GM18526 (cell line): ENCODE measurements around the gene TMEM271.

Experiments
- POLR2A ChIP-seq: IDR thresholded peaks from 3 replicates; pipeline ENCODE4 v1.6.1; 2011; ENCODE audit not compliant: insufficient read length; ENCODE audit errors: extremely low read depth

TMEM271 gene

DNA sequence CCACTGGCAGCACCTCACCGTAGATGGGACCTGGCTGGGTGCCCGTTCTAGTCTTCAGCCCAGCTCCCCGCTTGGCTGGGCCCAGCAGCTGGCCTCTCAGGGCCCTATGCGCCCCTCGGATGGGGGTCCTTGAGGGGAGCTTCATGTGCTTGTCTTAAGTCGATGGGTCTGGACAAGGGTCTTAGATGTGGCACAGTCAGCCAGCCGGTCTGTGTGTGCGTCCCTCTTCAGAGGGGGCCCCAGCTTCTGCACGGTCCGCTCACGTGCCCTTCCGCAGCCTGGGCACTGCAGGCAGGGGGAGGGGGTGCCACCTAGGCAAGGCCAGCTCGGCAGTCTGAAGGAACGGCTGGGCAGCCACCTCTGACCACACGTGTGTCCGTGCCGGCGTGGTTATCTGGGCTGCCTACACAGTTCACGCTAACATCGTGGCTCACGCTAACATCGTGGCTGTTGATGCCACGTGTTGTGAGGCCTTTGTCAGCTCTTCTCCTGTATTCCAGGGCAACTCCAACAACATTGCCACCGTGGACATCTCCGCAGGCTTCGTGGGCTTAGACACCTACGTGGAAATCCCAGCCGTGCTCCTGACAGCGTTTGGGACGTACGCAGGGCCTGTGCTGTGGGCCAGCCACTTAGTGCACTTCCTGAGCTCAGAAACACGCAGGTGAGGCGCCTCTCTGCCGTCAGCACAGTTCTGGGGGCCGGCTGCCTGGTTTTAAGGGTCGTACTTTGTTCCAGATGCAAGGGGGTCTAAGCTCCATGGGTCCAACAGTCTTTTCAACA lies 42.6 kb downstream of the TMEM271 start:
- TF ChIP-seq POLR2A, result no peak

DNA sequence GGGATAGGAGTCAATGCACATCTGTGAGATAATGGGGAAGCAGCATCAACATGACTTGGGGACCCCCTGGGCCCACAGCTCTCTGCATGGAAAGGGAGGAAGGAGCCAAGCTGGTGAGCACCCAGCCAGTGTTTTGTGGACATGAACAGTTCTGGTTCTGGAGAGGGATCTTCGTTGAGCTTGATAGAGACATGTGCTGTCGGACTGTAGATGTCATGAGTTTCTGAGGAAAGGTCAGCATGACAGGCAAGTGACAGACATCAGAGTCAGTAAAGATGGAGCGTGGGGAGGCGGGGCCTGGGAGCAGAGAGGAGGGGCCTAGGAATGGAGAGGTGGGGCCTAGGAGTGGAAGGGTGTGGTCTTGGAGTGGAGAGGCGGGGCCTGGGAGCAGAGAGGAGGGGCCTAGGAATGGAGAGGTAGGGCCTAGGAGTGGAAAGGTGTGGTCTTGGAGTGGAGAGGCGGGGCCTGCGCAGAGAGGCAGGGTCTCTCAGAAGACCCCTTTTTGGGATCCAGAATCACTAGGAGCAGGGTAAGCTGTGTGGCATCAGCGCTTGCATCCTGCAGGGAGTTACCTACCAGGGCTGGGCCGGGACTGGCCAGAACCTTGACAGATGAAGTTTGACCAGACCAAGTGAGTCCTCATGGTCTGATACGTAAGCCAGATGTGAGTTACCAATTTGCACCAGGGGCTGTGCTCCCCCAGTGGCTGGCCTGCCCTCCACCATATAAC lies 43.3 kb downstream of the TMEM271 start:
- no peak for TF ChIP-seq POLR2A

DNA sequence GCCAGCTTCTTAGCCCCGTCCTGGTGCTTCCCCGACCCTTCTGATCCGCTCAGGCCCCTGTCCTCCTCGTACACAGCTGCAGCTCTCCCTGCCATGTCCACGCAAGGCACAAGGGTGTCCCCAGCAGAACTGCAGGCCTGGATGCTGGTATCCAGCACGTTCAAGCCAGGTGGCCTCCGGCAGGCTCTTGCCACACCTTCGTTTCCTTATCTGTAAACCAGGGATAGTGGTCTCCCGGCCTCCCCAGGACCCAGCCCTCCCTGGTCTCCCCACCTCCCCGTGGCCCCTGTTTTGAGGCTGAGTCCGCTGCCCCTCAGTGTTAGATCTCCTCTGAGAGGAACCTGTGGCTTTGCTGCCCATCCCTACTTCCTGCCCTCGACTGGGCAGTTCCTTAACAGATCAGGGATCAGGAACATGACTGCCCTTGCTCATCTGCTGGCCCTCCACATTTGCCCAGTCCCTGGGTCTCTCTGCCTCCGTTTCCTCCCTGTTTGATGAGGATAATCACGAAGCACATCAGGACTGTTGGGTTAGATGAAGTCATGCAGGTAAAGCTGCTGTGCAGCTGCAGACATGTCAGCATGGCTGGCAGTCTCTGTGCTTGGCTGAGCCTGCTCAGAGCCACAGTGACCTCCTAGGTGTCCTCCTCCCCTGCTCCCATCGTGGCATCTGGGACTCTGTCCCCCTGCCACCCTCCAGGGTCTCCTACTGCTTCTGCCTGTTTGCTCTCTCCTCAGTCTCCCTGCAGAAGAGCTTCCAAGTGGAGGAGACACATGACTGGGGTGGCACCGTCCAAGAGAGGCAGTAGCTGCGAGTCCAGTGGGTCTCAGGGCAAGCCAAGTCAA lies 44.2 kb downstream of the TMEM271 start:
- no peak for TF ChIP-seq POLR2A

- no peak for TF ChIP-seq POLR2A
These were observed 45.0 kb downstream of the TMEM271 start for GRCh38 chr4:531076-531475.

GRCh38 chr4:530017-530781 lies 45.9 kb downstream of the TMEM271 start:
- TF ChIP-seq POLR2A, result no peak

DNA sequence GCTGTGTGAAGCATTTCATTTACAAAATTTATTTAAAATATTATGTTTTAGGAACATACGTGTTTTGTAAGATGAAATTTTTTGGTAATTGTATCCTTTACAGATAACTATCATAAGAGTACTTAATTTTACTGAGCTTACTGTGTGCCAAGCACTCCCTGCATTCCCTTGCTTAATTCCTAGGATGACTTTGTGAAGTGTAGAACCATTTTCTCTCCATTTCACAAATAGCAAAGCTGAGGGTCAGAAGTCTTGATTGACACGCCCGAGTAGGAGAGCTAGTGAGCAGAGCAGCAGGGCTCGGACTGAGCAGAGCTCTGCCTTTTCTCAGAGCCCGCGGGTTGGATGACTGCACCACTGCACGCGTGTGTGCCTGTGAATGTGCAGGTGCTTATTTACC lies 46.5 kb downstream of the TMEM271 start:
- no peak for TF ChIP-seq POLR2A

DNA sequence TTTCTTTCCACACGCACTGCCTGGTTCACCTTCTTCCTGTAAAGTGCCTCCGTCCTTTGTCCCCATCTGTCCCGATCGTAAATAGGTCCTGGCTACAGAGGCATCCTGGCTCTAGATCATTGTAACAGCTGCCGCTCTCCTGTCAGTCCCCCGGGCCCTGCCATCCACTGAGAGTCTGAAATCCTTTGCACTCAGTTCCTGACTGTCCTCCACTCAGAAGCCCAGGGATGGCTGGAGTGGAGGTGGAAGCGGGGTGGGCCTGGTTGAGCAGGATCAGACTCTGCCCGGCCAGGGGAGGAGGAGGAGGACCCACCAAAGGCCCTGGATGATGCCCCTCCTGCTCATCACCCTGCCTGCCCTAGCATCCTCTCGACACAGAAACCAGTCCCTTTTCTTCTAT lies 47.3 kb downstream of the TMEM271 start:
- TF ChIP-seq POLR2A, result no peak

GRCh38 chr4:528296-528695 lies 47.8 kb downstream of the TMEM271 start:
- TF ChIP-seq POLR2A, result no peak

- TF ChIP-seq POLR2A, result no peak
These were observed 49.1 kb downstream of the TMEM271 start for GRCh38 chr4:526971-527460.

DNA sequence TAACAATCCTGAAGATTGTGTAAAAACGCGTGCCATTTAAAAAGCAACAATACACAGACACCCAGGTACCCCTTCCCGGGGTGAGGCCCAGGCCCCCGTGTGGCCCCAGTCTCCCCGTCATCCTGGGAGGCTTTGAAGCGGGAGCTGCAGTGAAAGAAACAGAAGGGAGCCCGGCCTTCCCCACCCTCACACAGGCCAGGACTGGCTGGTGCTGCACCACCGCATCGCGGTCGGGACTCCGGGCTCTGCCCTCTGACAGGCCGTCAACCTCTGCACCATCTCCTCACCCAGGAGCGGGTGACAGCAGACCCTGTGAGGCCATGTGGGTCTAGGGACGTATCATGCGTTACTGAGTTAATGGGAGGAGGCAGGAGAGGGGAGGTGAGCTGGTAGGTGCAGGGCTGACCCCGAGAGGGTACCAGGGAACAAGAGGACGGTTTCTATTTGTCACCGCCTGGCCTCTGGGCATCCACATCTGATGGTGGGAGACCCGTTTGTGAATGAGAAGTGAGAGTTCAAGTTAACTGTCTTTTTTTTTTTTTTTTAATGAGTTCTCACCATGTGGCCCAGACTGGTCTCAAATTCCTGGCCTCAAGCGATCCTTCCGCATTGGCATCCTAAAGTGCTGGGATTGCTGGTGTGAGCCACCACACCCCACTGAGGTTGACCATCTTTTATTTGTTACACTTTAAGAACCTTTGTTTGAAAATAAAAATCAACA lies 49.7 kb downstream of the TMEM271 start:
- no peak for TF ChIP-seq POLR2A

GRCh38 chr4:525660-526059 lies 50.4 kb downstream of the TMEM271 start:
- TF ChIP-seq POLR2A, result no peak

DNA sequence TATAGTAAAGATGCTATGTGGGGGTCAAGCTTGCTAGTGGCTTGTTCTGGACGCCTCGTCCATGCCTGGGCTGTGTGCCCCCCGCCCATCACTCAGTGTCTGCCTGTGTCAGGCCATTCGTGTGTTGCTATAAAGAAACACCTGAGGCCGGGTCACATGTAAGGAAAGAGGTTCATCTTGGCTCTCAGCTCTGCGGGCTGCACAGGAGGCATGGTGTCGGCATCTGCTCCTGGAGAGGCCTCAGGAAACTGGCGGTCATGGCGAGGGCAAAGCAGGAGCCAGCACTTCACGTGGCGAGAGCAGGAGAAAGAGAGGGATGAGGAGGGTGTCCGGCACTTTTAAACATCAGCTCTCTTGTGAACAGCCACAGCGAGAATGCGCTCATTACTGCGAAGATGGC lies 51.9 kb downstream of the TMEM271 start:
- TF ChIP-seq POLR2A, result no peak
